HCEC 1CT (cell line): ENCODE data around the gene OR12D1.
"Not testable (repeated sequence)": the region's sequence is repeated elsewhere in the genome, so short reads cannot be mapped to it uniquely, and the experiment has no call there.

ENCODE experiments used
- DNase-seq: peaks from one replicate; pipeline ENCODE4 v3.0.0-alpha.2; 2017

Gene OR12D1

DNA sequence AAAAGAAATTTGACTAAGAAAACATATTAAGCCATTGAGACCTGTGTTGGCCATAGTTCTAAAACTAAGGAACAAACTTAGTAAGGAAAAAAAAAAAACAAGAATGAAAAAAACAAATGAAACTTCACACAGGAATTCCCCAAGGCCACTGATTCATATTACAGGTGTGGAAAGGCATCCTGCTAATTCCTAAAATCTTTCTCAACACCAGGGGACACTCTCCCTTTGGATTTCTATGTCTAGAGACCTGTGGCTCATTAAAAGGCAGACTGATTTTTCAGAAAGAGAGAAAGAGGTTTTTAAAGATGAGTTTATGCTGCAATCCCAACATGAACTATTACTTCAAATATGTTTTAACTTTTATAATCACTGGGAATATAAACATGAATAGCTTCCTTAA lies at the start of gene OR12D1:
TSS of gene OR12D1 (plus strand) at position 341 of the 400 bp plus-strand sequence.
- no peak for DNase-seq

DNA sequence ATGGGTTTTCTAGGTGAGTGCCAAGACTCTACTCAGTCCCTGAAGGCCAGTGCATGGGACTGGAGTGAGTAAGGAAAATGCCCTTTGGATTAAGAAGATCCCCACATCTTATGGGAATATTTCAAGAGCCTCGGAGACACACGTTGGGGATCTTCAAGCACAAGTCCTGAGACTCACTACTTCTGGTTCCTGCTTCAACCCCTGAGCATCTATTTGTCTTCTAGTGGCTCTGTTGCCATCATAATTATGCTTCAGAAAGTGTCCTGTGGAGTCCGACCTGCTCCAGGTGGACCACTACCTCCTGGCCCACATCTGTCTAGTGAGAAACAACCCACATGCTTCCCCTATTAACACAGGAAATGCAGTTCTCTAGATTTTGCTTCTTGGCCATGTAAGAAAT lies 46.0 kb upstream of the OR12D1 start, which contains the start of gene OR5V1:
TSS of gene OR5V1 (minus strand) at position 101 of the 400 bp plus-strand sequence. CDS start 12,670 bp downstream, outside the sequence.
- DNase-seq, result no peak

DNA sequence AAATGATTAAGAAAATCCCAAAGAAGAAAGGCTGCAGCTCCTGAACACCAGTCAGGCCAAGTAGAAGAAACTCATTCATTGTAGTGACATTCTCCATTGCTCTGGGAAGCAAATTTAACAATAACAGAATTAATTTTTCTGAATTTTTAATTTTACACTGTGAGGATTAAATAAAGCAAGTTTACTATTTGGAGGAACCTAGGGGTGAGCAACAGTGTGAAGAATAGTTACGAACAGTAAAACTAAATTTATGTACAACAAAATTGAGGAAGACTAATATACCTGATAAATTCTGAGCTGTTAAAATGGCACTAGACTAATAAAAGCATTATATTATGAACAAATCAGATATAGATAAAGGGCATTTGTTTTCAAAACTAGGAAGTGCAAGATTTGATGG lies 39.5 kb upstream of the OR12D1 start, which contains the start of gene OR12D3:
TSS of gene OR12D3 (minus strand) at position 101 of the 400 bp plus-strand sequence. CDS start at position 97, 4 bp downstream.
- DNase-seq, result no peak

DNA sequence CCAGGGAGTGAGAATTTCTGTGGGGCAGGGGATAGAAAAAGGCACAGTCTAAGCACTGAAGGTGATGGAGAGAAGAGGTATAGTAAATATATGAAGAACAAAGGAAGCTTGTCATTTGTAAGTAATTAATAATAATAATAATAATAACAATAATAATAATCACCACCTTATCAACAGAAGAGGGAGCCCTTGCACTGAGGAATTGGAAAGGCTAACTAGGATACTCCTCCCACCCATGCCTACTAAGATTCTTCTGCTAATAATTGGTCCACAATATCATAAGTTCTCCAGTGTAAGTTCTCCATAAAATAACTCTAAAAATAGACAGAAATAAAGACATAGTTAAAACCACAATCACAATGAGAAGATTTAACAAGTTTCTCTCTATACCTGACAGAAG lies 38.7 kb upstream of the OR12D1 start:
- DNase-seq, result no peak

DNA sequence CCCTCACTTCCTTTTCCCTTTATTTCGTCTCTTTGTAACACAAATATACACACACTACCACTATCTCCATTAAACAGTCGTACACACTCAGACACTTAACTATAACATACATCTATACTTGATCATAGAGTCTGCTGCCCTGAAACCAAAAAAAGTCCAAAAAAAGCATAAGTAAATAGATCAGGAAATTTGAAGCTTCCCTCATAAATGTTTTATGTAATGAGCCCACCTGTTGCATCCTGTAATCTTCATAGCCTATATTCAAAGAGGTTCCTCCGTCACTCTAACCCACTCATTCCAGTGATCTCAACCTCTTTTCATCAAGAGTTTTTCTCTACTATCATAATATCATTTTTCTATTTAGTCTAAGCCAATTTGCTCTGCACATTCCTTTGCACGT lies 26.2 kb upstream of the OR12D1 start:
- DNase-seq, result no peak

DNA sequence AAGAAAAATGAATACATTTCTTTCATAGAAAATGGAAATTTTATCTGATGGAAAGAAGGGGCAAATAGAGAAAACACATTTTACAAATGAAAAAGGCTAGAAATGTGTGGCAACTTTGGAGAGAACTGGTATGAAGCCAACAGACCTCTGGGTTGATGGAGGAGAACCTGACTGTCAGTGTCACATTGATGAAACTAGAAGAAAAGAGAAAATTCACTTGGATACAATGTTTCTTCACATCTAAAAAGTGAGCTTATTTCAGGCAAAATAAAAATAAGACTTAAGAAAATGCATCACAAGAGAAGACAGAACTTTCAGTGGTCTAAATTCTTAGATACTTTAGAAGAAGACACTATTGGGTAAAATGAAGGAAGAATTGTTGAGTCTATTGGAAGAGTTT lies 19.4 kb upstream of the OR12D1 start, which contains the start of gene OR12D2:
TSS of gene OR12D2 (plus strand) at position 301 of the 400 bp plus-strand sequence. CDS start 1,069 bp downstream, outside the sequence.
- no peak for DNase-seq

DNA sequence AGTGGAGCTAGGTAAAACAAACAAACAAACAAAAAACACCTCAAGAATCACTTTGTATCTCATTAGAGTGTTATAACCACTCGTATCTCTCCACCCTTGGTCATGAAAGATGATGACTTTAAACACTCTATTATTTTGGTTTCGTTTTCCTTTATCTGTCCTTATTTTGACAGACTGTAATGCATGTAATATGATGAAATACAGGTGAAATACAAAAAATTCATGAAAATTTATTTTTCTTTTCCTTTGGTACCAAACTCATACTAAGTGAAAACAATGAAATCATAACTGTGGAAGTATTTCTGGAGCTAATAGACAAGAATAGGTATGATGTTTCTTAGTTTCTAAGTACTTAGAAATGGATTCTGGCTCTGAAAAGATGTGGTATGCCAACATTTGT lies 15.2 kb upstream of the OR12D1 start:
- DNase-seq, result no peak

DNA sequence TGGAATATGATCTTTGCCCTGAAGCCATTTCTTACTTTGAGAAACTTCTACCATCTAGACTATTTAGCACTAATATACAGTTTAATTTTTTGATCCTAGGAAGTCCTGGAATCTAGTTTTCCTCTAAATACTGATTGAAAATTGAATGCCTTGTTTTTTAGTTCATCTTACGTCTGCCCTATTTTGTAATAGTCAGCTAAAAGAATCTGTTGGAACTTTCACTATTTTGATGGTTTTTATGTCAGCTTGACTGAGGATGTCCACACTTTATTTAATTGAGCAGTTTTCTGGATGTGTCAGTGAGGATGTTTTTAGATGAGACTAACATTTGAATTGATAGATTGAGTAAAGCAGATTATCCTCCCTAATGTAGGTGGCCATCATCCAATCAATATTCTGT lies 10.9 kb upstream of the OR12D1 start:
- no peak for DNase-seq

DNA sequence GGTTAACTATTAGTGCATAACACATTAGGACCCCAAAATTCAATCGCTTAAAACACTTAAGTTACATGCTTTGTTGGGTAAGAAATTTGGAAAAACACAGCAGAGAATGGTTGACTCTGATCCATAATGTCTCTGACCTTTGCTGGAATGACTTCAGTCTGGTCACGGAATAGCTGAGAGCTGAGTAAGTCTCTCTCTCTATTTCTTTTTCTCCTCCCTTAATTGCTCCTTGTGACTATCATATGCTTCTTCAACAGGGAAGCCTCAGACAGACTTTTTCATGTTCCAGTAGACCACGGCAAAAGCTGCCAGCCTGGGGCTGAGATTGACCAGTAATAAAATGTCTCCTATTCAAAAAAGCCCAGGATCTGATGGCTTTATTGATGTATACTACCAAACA lies 4.8 kb downstream of the OR12D1 start:
- DNase-seq, result no peak

DNA sequence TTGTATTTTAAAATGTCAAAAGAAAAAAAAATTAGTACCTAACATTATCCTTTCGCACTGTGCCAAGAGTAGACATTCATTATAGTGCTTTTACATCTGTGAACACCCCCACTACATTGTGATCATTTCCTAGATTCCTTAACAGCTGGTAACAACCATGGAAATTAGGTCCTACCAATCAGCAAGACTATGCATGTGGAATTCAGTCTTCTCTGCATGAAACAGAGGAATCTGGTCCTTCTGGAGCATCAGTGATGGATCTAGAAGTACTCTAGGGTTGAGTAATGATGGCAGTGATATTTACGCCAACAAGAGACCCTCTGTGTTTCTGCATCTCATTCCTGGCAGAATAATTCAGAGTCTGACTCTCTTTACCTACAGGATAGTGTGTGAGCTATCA lies 9.4 kb downstream of the OR12D1 start:
- no peak for DNase-seq

DNA sequence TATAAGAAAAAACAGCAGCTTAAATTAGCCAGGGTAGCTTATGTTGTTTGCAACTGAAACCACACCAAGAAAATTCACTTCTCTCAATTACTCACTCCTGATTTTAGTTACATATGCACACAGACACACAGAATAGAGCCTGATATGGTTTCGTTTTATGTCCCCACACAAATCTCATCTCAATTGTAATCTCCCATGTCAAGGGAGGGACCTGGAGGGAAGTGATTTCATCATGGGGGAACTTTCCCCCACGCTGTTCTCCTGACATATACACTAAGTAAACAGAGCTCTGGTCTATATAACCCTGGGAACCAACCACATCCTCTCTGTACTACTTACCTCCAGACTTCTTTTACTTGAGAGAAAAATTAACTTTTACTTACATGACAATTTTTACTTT lies 9.8 kb downstream of the OR12D1 start:
- DNase-seq, result no peak

DNA sequence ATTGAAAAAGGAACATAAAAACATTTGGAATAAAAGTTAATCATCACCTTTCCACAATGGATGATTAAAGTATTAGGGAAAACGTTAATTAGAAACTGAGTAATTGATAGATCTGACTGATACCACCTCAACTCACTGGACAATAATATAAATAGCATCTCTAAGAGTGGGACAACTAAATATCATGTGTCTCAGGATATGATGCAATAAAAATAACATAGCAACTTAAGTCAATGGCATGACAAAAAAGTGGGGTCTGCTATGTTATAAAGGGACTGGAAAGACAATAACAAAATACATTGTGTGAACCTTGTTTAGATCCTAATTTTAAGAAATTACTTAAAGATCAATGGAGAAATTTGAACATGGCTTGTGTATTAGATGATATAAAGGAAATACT lies 10.3 kb downstream of the OR12D1 start:
- DNase-seq, result no peak

DNA sequence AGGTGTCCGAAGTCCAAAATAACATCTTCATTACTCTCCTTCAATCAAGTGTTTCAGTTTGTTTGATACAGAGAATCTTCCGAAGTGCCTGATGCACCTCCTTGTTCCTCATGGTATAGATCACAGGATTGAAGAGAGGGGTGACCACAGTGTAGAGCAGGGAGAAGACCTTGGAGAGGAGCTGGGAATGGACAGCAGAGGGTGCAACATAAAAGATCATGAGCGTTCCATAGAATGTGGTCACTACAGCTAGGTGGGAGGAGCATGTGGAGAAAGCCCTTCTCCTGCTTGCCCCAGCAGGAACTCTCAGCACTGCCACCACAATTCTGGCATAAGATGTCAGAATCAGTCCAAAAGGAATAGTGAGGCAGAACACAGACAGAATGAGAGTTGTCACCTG lies 11.9 kb downstream of the OR12D1 start:
- DNase-seq, result no peak

DNA sequence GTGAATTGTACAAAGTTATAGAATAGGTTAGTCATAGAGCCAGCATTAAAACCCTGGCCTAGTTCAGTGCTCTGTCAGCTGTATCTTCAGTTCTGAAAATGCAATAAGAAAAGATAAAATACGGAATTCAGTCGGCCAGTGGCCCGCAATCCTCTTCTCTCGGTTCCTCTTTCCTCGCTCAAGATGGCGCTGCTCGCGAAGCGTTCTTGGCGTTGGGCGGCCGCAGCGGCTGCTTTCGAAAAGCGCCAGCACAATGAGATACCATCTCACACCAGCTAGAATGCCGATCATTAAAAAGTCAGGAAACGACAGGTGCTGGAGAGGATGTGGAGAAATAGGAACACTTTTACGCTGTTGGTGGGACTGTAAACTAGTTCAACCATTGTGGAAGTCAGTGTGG lies 22.0 kb downstream of the OR12D1 start:
- DNase-seq, result not testable (repeated sequence)

DNA sequence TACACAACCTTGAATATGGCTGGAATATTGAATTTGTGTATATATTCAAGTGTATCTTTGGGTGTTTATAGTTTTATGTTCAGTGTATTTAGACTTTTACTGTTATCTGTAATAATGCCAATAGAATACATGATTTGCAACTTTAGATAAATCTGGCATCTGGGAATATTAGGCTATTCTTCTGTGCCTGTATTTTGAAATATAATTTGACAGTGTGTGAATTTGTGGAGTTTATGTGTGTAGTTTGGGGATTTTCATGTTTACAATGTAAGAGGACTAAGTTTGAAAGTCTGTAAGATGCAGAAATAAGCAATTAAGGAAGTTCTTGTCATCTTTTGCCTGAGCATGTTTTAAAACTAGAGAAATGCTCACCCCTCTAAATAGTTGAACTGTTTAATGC lies 24.3 kb downstream of the OR12D1 start, which contains the start of gene OR10C1:
TSS of gene OR10C1 (plus strand) at position 301 of the 400 bp plus-strand sequence. CDS start 710 bp downstream, outside the sequence.
- no peak for DNase-seq

DNA sequence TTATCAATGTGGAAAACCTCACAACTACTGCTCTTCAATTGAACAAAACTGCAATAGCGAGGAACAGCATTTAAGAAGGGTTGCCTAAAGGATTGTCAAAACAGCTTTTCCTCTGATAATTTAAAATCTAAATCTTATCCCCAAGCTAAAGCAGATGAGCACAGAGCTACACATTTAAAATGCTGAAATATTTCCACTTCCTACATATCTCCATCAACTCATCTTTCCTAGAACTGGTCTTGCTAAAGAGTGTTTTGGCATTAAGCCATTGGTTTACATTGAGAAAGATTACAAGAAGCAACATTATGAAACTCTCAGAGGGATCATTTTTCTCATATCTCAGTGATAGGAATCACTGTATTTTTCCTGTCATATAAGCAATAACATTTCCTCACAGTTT lies 28.0 kb downstream of the OR12D1 start:
- DNase-seq, result no peak

DNA sequence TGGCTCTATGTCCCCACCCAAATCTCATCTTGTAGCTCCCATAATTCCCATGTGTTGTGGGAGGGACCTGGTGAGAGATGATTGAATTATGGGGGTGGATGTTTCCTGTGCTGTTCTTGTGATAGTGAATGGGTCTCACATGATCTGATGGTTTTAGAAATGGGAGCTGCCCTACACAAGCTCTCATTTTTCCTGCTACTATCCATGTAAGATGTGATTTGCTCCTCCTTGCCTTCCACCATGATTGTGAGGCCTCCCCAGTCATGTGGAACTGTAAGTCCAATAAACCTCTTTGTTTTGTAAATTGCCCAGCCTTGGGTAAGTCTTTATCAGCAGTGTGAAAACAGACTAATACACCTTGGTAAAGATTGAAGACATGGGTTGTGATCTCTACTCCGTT lies 29.3 kb downstream of the OR12D1 start:
- DNase-seq, result not testable (repeated sequence)

DNA sequence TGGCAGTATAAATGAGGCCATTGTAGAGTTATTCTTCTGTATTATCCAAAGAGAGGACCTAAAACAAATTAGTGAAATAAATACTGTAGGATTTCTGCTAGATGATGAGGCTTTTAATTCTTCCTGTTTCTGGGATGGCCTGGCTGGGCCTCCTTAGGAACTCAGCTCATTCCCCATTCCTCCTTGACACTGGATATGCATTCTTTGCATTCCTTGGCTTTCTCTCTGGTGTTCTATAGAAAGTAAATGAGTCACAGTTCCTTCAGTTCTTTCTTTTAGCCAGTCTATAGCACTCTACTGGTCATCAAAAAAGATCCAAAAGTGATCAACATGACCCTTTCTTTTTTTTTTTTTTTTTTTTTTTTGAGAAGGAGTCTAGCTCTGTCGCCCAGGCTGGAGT lies 32.9 kb downstream of the OR12D1 start:
- no peak for DNase-seq

DNA sequence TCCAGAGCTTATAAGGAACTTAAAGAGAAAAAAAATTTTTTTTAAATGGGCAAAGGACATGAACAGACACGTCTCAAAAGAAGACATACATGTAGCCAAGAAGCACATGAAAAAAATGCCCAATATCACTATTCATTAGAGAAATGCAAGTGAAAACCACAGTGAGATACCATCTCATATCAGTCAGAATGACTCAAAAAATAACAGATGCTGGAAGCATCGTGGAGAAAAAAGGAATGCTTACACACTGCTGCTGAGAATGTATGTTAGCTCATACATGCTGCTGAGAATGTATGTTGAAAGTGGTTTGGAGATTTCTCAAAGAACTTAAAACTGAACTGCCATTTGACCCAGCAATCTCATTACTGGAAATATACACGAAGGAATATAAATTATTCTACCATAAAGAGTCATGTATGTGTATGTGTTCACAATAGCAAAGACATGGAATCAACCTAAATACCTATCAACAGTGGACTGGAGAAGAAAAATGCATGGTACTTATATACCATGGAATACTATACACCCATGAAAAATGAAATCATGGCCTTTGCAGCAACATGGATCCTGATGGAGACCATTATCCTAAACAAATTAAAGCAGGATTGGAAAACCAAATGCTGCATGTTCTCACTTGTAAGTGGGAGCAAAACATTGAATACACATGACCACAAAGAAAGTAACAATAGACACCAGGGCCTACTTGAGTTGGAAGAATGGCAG lies 36.9 kb downstream of the OR12D1 start:
- no peak for DNase-seq

DNA sequence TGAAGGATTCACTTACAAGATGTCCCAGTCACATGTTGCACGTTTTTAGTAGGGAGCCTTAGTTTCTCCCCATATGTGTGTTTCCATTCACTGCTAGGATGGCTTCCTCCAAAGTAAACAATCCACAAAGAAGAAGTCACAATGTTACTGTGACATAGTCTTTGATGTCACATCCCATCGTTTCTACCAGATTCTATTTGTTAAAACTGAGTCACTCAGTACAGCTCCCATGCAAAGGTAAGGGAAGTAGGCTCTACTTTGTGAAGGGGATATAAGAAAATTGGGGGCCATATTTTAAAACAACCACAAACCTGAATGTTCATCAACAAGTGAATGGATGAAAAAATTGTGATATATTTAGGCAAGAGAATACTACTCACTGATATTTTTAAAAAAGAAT lies 42.2 kb downstream of the OR12D1 start, which contains the start of the genes OR11A1 and OR2H1:
TSS of gene OR11A1 (minus strand) at position 101 of the 400 bp plus-strand sequence. CDS start 29,430 bp downstream, outside the sequence.
TSS of gene OR2H1 (plus strand) at position 185 of the 400 bp plus-strand sequence. CDS start 4,615 bp downstream, outside the sequence.
- no peak for DNase-seq

DNA sequence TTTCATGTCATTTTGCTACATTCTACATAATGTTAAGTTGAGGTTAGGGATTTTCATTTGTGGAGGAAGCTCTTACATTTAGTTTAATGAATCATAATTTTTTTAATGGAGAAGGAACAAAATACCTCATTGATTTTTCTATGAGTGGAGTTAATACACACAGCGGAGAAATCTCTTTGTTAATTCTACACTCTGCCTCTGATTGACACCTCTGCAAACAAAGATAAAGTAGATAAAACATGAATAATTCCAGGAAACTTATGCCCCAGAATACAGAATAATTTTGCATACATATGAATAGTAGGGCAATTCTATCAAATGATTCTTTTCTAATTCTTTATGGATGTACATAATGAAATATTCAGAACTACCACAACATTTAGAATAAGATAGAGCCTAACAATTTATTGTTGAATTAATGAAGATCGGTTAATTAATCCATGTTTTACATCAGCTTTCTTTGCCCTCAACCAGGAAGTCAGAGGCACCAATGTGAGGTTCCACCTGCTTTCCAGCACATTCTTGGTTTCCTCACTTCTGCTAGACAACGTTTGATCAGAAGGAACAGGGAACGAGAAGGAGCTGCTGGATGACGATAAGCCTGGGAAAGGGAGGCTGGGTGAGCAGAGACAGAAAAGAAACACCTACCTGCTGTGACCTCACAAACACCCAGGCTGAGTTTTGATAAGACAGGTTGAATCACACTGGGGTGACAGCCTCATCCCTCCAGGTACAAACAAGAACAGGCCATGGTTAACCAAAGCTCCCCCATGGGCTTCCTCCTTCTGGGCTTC lies 46.5 kb downstream of the OR12D1 start:
- no peak for DNase-seq

DNA sequence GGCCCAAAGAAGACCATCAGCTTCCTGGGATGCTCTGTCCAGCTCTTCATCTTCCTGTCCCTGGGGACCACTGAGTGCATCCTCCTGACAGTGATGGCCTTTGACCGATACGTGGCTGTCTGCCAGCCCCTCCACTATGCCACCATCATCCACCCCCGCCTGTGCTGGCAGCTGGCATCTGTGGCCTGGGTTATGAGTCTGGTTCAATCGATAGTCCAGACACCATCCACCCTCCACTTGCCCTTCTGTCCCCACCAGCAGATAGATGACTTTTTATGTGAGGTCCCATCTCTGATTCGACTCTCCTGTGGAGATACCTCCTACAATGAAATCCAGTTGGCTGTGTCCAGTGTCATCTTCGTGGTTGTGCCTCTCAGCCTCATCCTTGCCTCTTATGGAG lies 47.3 kb downstream of the OR12D1 start:
- DNase-seq, result no peak

DNA sequence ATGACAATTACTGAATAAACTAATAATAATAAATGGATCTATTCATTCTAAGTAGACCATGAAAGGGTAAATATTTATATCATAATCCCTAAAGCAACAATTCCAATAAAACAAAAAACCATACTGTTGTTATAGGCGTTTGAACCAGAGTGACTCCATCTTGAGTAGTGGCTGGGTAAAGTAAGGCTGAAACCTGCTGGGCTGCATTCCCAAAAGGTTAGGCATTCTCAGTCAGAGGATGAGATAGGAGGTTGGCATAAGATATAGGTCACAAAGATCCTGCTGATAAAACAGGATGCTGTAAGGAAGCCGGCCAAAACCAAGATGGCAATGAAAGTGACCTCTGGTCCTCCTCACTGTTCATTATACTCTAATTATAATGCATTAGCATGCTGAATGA lies 50.6 kb downstream of the OR12D1 start:
- DNase-seq, result no peak

DNA sequence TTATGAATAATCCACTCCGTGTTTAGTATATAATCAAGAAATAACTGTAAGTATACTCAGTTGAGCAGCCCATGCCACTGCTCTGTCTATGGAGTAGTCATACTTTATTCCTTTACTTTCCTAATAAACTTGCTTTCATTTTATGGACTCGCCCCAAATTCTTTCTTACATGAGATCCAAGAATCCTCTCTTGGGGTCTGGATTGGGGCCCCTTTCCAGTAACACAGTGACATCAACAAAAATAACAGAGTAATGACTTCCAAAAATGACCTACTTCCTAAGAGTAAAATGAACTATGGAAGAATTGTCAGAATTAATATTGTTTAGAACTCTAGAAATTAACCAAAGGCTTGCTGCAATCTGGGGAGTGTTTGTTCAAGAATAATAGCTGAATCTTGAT lies 51.1 kb downstream of the OR12D1 start:
- no peak for DNase-seq
